Esophagus squamous epithelium (tissue), 4 donors: ENCODE measurements around the gene TUBD1.

Experiments
- POLR2A ChIP-seq, 4 donors: fragments of 450-650 bp; IDR thresholded peaks; one replicate each; pipeline ENCODE4 v1.6.1; 2017; ENCODE audit warnings: antibody characterized with exemption in 4 of 4, mild to moderate bottlenecking in 4 of 4, moderate library complexity in 3 of 4
- TF ChIP-seq, protein P1 (sequence below), 6 experiments: fragments of 450-650 bp in 4 of 6; fragments of 200-600 bp in 2 of 6; sonication (generic) in 2 of 6; IDR thresholded peaks; one replicate each; pipeline ENCODE4 v1.5.1; 2016 to 2019; ENCODE audit warnings: antibody characterized with exemption in 6 of 6, mild to moderate bottlenecking in 4 of 6, moderate library complexity in 4 of 6

DNA sequence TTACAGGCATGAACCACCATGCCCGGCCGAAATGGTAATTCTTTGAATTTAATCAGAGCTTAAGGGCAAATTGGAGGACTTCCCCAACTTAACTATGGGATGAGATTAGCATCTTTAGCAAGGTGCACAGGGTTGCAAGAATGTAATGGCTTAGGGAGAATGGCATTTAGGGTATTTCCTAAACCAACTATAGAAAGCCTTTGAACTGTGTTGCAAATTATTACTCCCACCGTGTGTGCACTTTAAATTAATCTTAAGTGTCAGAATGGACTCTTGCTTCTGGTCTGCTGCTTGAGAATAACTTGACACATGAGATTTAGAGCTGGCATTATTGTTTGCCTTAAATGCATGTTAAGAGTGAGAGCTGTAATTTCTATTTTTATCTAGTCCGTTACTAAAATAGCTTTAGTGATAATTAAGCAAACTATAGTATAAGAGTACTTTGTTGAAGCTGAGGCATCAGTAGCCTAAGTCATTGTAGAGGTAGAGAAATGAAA lies 59.8 kb downstream of the TUBD1 start:
- TF ChIP-seq, protein P1, sequence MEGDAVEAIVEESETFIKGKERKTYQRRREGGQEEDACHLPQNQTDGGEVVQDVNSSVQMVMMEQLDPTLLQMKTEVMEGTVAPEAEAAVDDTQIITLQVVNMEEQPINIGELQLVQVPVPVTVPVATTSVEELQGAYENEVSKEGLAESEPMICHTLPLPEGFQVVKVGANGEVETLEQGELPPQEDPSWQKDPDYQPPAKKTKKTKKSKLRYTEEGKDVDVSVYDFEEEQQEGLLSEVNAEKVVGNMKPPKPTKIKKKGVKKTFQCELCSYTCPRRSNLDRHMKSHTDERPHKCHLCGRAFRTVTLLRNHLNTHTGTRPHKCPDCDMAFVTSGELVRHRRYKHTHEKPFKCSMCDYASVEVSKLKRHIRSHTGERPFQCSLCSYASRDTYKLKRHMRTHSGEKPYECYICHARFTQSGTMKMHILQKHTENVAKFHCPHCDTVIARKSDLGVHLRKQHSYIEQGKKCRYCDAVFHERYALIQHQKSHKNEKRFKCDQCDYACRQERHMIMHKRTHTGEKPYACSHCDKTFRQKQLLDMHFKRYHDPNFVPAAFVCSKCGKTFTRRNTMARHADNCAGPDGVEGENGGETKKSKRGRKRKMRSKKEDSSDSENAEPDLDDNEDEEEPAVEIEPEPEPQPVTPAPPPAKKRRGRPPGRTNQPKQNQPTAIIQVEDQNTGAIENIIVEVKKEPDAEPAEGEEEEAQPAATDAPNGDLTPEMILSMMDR (IDR thresholded peaks at IDR 0.05): no peak
- TF ChIP-seq POLR2A (IDR thresholded peaks at IDR 0.05): no peak
